Measurements from ENCODE around the gene C3orf85.

DNA sequence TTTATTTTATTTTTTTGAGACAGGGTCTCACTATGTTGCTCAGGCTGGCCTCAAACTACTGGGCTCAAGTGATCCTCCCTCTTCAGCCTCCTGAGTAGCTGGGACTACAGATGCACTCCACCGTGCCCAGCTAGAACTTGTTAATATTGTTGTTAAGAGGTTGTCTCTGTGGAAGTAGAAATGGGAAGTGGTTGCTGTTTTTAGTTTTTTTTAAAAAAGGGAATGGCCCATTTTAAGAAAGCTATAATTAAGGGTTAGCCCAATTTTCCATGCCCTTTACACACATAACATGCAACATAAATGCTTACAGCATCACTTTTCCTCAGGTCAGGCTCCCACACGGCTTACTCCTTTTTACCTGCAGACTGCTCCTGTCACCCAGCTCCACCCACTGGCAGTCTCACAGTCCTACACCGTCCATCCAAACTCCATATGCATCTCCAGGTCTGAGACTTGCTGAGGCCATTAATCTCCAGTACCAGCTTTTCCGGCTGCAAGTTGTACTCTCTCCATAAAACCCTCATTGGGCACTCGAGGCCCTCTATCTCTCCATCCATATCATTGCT is 38.4 kb upstream of the C3orf85 start:
- TF ChIP-seq, protein P1, sequence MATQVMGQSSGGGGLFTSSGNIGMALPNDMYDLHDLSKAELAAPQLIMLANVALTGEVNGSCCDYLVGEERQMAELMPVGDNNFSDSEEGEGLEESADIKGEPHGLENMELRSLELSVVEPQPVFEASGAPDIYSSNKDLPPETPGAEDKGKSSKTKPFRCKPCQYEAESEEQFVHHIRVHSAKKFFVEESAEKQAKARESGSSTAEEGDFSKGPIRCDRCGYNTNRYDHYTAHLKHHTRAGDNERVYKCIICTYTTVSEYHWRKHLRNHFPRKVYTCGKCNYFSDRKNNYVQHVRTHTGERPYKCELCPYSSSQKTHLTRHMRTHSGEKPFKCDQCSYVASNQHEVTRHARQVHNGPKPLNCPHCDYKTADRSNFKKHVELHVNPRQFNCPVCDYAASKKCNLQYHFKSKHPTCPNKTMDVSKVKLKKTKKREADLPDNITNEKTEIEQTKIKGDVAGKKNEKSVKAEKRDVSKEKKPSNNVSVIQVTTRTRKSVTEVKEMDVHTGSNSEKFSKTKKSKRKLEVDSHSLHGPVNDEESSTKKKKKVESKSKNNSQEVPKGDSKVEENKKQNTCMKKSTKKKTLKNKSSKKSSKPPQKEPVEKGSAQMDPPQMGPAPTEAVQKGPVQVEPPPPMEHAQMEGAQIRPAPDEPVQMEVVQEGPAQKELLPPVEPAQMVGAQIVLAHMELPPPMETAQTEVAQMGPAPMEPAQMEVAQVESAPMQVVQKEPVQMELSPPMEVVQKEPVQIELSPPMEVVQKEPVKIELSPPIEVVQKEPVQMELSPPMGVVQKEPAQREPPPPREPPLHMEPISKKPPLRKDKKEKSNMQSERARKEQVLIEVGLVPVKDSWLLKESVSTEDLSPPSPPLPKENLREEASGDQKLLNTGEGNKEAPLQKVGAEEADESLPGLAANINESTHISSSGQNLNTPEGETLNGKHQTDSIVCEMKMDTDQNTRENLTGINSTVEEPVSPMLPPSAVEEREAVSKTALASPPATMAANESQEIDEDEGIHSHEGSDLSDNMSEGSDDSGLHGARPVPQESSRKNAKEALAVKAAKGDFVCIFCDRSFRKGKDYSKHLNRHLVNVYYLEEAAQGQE (IDR thresholded peaks at IDR 0.05; ENCODE audit: insufficient read depth in 1 of 2, low read depth in 2 of 2, low read length in 2 of 2): no peak
- TF ChIP-seq POLR2AphosphoS5 (IDR thresholded peaks at IDR 0.05; ENCODE audit: low read depth, low read length): no peak
